ENCODE results near the gene HEPACAM.

Gene HEPACAM

DNA sequence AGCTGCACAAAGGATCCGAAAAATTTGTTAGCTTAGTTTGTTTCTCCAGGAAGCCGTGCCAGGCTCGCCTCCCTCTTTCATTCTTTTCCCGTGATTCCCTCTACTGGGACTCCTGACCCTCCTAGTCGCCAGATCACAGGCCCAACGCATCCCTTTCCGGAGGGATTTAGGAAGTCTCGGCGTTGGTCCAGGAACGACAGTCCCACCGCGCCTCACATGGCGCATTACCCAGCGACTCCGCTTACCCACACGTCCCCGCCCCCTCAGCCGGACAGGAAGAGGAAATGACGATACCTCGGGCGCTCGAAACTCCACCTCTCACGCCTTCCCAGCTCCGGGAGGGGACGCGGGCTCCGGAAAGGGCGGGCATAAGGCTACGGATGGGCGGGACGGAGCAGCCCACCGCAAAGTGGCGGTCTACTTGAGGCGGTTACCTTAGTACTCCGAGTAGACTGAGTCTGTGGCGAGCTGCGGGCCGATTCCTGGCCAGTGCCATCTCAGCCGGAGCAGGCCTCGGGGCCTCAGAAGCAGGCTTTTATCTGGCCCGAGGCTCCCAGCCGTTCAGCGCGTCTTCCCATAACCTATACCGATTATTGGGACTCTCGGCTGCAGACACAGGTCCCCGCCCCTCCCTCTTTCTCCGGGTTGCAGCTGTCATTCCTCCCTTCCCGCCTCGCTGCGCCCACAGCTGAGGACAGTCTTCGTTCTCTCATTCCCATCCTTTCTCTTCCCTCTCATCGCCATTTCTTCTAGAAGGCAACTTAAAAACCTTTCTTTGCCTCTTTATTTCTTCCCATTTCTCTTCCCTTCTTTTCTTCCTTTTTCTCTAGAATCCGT, 18.1 kb upstream of the HEPACAM start, which contains the start of gene CCDC15:
Gene CCDC15, plus strand, starts transcription at position 450 of the 837 bp plus-strand sequence. CDS start 531 bp downstream, outside the sequence.
- peak; percentile 72 for TF ChIP-seq POLR2A (IDR thresholded peaks at IDR 0.05; ENCODE audit: low read depth, low read length)
- peak; percentile 97 for FAIRE-seq
- peak; percentile 64 for DNase-seq (ENCODE audit: insufficient read length, low spot score)

DNA sequence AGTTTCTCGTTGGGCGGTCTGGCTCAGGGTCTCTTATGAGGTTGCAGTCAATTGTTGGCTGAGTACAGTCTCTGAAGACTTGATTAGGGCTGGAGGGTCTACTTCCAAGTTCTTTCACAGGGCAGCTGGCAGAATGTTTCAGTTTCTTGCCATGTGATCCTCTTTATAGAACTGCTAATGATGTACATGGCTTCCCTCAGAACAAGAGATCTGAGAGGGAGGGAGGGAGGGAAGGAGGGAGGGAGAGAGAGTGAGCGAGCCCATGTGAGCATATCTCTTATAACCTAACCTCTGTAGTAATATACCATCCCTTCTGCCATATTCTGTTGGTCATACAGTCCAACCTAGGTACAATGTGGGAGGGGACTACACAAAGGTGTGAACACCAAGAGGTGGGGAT, 15.5 kb upstream of the HEPACAM start:
- no peak for FAIRE-seq
- DNase-seq (ENCODE audit: insufficient read length, low spot score): no peak
- TF ChIP-seq POLR2A (IDR thresholded peaks at IDR 0.05; ENCODE audit: low read depth, low read length): no peak

DNA sequence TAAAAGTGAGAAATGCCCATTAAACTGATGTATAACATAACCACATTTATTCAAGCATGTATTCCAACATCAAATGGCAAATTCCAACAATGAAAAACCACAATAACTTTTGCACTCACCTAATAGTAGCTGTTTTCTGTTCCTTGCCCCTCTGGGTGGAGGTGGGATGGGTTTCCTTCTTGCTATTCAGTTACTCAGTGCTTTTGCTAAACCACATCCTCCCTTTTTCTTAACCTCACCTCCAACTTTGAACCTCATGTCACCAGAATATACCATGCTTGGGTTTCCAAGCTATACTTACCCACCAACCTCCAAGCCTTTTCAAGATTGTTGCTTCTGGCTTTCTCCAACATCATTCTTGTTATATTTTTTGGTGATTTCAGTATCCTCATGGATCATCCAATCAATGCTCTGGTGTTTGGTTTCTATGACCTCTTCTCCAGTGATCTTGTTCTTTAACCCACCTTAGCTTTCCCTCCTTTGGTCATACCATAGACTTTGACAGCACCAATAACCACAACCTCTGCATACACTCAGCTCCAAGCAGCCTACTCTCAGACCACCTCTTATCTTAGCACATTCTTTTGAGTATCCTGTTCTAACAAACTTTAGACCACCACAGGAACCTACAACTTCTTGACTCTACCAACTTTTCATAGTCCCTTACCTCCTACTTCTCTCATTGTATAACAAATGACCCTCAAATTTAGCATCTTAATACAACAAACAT, 14.9 kb upstream of the HEPACAM start:
- no peak for FAIRE-seq
- TF ChIP-seq POLR2A (IDR thresholded peaks at IDR 0.05; ENCODE audit: low read depth, low read length): no peak

DNA sequence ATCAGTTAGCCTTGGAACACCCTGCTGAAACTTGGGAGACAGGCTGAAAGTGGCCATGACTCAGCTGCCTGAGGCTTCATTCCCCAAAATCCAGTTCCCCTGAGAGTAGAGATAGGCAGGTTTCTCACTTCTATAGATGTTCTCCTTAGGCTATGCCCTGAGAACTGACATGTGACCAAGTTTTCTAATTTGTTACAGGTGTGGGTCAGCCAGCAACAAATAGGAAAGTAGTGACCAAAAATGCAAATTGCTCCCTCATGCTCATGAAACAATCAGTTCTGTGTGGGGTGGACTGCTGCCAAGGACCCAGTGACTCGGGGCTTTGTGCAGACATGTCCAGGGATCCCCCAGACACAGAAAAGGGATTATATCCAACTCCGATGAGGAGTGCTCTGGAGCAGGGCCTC, 10.9 kb upstream of the HEPACAM start:
- DNase-seq (ENCODE audit: insufficient read length, low spot score): no peak
- TF ChIP-seq POLR2A (IDR thresholded peaks at IDR 0.05; ENCODE audit: low read depth, low read length): no peak
- FAIRE-seq: no peak

More for the DNA sequence above, 14.9 kb upstream of the HEPACAM start:
- DNase-seq (ENCODE audit: insufficient read length, low spot score): no peak

DNA sequence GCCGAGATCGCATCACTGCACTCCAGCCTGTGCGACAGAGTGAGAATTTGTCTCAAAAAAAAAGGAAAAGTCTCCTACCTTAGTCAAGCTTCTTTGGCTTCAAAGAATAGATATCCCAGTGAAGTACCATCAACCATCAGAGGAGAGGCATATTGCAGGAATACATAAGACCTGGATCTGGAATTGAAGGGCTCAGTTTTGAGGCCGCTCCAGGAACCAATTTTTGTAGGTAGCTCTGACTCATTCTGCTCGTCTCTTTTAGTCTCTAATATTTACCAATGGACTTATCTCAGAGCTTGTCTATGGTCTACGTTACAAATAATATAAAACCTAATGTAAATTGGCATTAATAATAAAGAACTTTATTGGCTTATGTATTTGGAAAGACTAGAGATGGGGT, 10.0 kb upstream of the HEPACAM start:
- no peak for TF ChIP-seq POLR2A (IDR thresholded peaks at IDR 0.05; ENCODE audit: low read depth, low read length)
- FAIRE-seq: no peak
- no peak for DNase-seq (ENCODE audit: insufficient read length, low spot score)

DNA sequence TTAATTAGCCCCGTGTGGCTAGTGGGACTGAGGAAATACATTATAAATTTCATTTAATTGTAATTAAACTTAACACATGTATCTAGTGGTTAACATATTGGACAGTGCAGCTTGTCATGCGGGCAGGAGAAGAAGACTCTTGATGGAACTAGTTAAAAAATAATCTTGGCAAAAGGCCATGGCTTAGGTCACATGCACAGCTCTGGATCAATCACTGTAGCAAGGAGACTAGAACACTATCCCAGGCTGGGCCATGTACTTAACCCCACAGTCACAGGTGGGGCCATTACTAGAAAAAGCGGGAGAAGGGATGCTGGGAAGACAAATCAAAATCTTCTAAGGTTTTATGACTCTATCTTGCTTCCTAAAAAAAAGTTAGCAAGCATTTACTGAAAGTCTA, 8.7 kb upstream of the HEPACAM start:
- DNase-seq (ENCODE audit: insufficient read length, low spot score) (no peak), FAIRE-seq (no peak)
- TF ChIP-seq POLR2A (IDR thresholded peaks at IDR 0.05; ENCODE audit: low read depth, low read length): no peak

DNA sequence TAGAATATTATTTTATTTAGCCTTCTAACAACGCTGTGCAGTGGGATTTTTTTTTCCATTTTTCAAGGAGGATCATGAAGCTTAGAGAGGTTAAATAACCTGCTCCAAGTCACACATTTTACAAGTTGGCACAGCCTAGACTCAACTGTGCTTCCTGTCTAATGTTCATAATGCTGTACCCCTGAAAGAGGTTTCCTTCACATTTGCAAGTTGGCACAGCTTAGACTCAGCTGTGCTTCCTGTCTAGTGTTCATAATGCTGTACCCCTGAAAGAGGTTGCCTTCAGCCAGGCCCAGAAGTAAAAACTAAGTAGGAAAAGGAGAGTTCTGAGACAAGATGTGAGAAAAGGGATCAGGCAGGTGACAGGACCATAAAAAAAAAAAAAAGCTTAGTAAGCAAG, 7.9 kb upstream of the HEPACAM start:
- DNase-seq (ENCODE audit: insufficient read length, low spot score): no peak
- no peak for TF ChIP-seq POLR2A (IDR thresholded peaks at IDR 0.05; ENCODE audit: low read depth, low read length)
- no peak for FAIRE-seq

DNA sequence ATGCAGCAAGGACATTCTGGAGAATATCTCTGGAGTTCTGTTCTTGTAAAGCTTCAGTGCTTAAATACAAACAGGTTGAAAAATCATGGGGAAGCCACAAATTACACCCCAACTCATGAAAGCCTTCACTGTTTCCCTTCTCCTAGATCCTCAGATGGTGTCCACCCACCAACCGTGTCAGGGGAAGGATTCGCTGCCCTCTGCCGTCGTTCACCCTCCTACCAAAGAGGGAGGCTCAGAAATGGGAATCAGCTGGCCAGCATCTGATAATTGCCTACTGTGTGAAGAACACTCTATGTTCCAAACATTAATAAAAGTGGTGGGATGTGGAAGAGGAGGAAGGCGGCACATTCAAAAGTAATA, 7.4 kb upstream of the HEPACAM start:
- FAIRE-seq (no peak), DNase-seq (ENCODE audit: insufficient read length, low spot score) (no peak)
- TF ChIP-seq POLR2A (IDR thresholded peaks at IDR 0.05; ENCODE audit: low read depth, low read length): no peak

DNA sequence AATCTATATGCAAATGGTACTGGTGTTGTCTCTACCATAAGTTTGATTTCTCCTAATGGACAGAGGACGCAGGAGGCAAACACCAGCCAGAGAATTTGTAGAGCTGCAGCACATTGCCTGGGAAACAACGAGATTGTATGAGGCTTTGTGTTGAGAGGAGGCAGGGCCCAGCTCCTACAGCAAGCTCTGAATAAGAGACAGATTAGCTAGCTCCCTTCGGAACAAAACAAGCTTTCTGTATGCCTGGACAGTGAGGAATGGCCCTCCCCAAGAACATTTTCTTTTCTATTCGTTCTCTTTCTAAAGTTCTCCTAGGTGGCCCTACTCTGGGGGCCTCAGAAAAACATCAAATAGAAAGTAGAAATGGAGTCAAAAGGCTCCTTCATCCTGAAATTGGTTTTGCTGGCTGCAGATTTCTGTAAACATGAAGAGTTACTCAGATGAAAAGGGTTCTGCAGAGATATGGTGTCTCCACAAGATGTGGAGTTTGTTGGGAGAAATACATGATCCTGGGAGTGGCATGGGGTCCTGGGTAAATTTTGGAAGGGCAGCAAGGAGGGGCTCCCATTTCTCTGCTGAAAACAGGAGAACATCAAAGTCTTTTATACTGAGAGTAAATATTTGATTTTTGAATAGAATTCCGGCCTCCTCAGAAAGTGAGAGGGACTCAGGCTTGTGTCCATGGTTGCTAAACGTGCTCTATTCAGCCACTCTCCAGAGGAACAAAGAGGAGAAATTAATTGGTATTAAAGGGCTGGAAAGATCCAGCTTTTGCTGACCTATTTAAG, 6.8 kb upstream of the HEPACAM start:
- DNase-seq (ENCODE audit: insufficient read length, low spot score): no peak
- no peak for FAIRE-seq
- no peak for TF ChIP-seq POLR2A (IDR thresholded peaks at IDR 0.05; ENCODE audit: low read depth, low read length)

DNA sequence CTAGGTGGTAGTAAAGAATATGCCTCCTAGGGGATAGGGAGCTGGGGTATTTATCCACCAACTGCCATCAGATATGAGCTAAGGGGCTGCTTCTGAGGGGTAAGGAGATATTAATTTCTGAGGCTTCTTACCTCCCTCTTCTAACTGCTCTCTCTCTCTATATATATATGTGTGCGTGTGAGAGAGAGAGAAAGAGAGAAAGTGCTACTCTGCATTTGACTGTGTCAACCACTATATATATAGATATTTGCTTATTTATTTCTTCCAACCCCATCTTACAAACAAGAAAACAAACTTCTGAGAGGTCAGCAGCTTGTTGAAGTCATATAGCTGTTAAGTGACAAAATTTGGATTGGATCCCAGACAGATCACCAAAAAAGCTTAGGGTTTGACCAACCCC, 5.9 kb upstream of the HEPACAM start:
- DNase-seq (ENCODE audit: insufficient read length, low spot score) (no peak), FAIRE-seq (no peak)
- no peak for TF ChIP-seq POLR2A (IDR thresholded peaks at IDR 0.05; ENCODE audit: low read depth, low read length)

DNA sequence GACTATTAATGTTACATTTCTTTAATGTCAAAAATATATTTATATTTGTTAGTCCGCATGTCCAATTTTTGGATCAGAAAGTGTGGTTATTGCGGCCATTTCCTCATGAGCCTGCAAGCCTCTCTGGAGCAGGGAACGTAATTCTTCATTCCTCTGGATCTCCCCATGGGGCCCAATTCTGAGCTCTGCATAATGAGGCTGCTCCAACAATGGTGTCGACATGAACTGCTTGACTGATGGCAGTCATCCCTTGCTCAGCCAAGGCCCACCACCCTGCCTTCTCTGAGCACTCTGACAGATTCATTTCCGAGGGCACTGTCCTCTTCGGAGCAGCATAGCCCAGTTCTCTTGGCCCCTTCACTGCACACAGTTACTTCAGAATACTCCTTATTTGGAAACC, 3.1 kb upstream of the HEPACAM start:
- no peak for TF ChIP-seq POLR2A (IDR thresholded peaks at IDR 0.05; ENCODE audit: low read depth, low read length)
- FAIRE-seq (no peak), DNase-seq (ENCODE audit: insufficient read length, low spot score) (no peak)

DNA sequence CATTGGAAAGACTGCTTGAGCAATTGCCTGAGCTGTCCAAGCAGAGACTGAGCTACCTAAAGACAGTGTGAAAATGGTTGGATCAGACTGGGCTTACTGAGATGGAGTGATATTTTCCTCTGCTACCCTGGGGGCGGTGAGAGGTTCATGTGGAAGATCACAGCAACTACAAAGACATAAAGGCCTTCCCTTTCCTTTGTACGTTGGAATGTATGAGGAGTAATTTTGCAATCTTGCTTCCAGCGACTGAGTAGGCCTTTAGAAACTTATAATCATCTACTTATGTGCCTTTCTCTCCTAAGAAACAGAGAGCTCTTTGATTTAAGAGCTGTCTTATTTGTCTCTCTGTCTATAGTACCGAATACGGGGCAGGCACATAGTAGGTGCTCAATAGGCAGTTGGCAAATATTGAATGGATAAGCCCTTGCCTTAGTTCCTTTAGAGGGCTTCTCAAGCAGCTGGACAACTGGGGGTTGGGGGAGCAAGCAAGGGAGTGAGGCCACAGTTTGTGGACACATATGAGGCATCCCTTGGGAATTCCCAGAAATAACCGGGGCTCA, 2.4 kb upstream of the HEPACAM start:
- TF ChIP-seq POLR2A (IDR thresholded peaks at IDR 0.05; ENCODE audit: low read depth, low read length): no peak
- DNase-seq (ENCODE audit: insufficient read length, low spot score) (no peak), FAIRE-seq (no peak)

DNA sequence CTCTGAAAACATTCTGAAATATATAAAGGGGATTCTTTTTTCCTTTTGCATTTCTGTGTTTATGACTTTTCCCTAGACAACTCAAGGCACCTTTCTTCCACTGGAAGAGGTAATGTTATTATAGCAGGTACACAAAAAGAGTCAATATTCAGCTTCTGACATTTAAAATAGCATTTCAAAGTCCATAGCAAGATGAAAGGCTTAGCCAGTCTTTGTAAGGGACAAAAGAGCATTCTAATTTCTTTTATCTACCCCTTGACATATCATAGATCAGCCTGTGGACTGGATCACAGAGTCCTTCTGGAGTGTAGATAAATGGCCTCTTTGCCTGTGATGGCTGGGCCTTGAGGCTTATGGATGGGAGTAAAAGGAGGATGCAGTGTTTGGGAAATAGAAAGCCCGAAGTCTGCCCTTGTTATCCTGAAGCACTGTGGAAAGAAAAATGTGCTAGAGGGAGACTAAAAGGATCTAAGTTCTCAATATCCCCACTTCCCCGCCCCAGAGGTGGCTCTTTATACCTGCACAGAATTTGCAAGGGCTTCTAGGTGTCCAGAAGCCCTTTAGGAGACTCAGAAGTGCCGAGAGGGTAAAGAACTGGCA, 1.6 kb upstream of the HEPACAM start:
- no peak for TF ChIP-seq POLR2A (IDR thresholded peaks at IDR 0.05; ENCODE audit: low read depth, low read length)
- no peak for DNase-seq (ENCODE audit: insufficient read length, low spot score)
- FAIRE-seq: no peak
